Measurements from ENCODE around the gene EXT2.

EXT2 gene

DNA sequence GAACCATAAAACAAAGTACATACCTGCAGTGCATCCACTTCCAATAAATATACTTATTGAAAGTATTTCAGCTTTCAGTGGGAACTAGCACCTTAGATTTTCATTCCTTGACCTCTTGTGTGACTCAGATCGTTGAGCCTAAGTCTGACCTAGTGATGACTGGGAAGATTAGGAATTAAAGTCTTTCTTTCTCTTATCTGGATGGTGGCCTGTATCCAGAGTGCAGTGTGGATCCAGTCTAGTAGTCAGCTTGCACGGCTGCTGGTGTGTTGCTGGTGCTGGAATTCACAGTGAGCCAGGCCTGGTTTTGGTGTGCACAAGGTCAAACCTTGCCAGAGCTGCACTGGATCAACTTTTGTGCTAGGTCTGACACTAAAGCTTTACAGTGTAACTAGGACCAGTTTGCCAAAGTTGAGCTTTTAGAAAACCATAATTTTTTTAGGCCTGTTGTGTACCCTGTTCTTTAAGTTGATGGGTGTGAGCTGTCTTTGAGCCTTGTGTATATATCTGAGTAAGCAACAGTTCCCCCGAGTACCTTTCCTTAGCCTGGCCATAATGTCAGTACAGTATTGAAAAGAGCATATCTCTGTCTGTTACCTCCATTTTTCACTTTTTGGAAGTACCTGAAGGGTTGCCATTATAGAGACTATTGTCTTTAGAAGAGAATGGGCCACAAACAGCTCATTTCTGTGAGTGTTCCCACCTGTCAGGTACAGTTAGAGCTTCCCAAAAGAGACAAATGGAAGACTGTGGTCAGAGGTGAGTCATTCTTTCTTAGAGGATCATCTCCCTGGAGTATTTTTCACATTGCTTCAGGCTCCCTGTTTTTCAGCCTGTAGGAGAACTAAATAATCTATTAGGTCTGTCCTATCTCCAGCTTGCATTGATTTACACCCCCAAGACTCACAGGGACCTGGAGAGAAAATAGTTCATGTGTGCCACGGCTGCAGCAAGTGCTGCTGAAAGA, 124.6 kb downstream of the EXT2 start:
- TF ChIP-seq, protein P1, sequence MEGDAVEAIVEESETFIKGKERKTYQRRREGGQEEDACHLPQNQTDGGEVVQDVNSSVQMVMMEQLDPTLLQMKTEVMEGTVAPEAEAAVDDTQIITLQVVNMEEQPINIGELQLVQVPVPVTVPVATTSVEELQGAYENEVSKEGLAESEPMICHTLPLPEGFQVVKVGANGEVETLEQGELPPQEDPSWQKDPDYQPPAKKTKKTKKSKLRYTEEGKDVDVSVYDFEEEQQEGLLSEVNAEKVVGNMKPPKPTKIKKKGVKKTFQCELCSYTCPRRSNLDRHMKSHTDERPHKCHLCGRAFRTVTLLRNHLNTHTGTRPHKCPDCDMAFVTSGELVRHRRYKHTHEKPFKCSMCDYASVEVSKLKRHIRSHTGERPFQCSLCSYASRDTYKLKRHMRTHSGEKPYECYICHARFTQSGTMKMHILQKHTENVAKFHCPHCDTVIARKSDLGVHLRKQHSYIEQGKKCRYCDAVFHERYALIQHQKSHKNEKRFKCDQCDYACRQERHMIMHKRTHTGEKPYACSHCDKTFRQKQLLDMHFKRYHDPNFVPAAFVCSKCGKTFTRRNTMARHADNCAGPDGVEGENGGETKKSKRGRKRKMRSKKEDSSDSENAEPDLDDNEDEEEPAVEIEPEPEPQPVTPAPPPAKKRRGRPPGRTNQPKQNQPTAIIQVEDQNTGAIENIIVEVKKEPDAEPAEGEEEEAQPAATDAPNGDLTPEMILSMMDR (IDR thresholded peaks at IDR 0.05; ENCODE audit: unreplicated experiment in 3 of 3) = no peak
- Mint-ChIP-seq H3K4me3 (peak overlapping the region in 2 of 3 experiments; percentile 13 to 24), H3K9me3 (peaks cover under 1% of the 10 kb centered on the region), H3K27me3 (ENCODE audit: low read depth) (no peaks in the 10 kb centered on the region), H3K4me1 (peaks cover 64% of the 10 kb centered on the region), H3K27ac (peak overlapping the region in 2 of 3 experiments; percentile 50 to 59), H3K36me3 (ENCODE audit: low read depth) (peaks cover 10% of the 10 kb centered on the region)

DNA sequence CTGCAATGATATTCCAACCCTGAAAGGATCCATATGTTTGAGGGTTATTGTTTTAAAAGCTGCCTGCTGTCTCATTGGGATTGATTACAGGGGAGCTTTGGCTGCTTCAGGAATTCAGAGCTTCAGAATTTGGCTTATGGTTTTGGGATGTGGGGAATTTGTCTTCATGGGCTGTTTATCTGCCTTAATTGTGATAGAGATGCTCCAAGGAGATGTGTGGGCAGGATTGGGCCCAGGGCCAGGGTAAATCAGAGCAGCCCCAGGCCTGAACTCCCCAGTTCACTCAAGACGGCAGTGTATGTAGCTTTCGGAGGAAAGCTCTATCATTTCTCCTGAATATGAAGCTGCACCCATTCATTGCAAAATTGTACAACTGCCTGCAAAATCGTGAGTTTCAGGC, 126.0 kb downstream of the EXT2 start:
- Mint-ChIP-seq H3K27ac (peak overlapping the region; percentile 19 to 75 (median 59)), H3K9me3 (no peaks in the 10 kb centered on the region), H3K4me3 (peak overlapping the region in 1 of 3 experiments; percentile 12), H3K4me1 (peaks cover 62% of the 10 kb centered on the region), H3K27me3 (ENCODE audit: low read depth) (no peaks in the 10 kb centered on the region), H3K36me3 (ENCODE audit: low read depth) (peaks cover 9% of the 10 kb centered on the region)
- TF ChIP-seq, protein P1 (IDR thresholded peaks at IDR 0.05; ENCODE audit: unreplicated experiment in 3 of 3) = no peak

DNA sequence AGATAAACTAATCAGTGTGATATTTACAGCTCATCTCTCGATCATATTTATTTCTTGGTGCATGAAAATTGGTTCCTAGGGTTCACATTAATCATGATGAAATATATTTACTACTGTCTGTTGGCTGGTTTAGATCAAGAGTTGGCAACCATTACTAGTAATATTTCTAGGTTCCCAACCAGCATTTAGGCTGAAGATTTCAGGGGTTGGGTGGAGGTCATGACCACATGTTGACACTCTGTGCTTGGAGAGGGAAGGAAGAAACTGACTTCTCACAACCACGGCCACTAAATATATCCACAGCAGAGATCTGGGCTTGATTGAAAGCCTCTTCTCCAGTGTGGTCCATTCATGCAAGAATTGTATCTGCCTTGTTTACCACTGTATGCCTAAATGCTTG, 126.5 kb downstream of the EXT2 start:
- no peak overlapping the region for H3K4me3 Mint-ChIP-seq
- peaks cover 62% of the 10 kb centered on the region for H3K4me1 Mint-ChIP-seq

DNA sequence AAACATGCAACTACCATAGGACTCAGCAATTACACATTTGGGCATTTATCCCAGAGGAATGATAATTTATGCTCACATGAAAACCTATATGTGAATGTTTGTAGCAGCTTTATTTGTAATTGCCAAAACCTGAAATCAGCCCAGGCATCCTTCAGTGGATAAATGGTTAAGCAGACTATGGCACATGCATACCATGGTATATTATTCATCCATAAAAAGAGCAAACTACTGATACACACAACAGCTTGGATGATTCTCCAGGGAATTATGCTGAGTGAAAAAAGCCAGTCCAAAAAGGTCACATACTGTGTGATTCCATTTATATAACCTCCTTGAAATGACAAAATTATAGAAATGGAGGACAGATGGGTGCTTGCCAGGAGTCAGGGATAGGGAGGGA, 127.8 kb downstream of the EXT2 start:
- TF ChIP-seq, protein P1 (IDR thresholded peaks at IDR 0.05; ENCODE audit: unreplicated experiment in 3 of 3) = no peak
- Mint-ChIP-seq H3K4me1 (peaks cover 63% of the 10 kb centered on the region), H3K27me3 (ENCODE audit: low read depth) (no peaks in the 10 kb centered on the region), H3K36me3 (ENCODE audit: low read depth) (peaks cover 7% of the 10 kb centered on the region), H3K27ac (no peak overlapping the region), H3K9me3 (no peaks in the 10 kb centered on the region), H3K4me3 (no peak overlapping the region)

More for the DNA sequence above, 126.5 kb downstream of the EXT2 start:
- Mint-ChIP-seq H3K36me3 (ENCODE audit: low read depth) (peaks cover 9% of the 10 kb centered on the region), H3K27ac (peak overlapping the region in 2 of 3 experiments; percentile 59 to 75), H3K27me3 (ENCODE audit: low read depth) (no peaks in the 10 kb centered on the region), H3K9me3 (no peaks in the 10 kb centered on the region)
- TF ChIP-seq, protein P1 (IDR thresholded peaks at IDR 0.05; ENCODE audit: unreplicated experiment in 3 of 3) = no peak

DNA sequence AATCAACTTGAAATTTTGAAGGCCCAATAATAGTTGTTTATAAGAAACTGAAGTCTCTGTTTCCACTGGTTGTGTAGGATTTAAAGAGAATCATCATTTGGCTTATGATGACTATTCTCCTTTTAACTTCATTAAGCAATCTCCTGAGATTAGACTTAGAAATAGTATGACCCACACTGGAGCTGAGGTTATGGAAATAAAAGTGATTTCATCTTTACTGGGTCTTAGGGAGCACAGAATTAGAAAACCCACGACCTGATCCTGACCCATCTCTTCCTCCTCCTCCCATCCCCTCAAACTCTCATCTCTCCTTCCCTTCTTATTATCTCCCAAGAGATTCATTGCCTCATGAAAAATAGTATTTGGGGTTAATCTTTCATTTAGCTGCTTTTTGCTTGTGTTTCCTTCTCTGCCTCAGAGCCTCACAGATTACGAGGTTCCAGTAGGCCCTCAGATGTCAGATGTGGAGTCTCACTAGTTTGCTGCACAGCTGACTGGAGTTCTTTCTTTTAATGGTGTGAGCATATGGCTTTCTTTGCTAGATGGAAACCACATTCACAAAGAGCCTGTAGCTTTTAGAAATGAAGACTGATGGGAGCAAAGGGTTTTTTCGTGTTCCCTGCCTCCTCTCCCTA, 129.5 kb downstream of the EXT2 start:
- Mint-ChIP-seq H3K4me1 (peaks cover 70% of the 10 kb centered on the region), H3K27ac (peak overlapping the region in 2 of 3 experiments; percentile 22 to 24), H3K27me3 (ENCODE audit: low read depth) (no peaks in the 10 kb centered on the region), H3K36me3 (ENCODE audit: low read depth) (peaks cover 4% of the 10 kb centered on the region), H3K9me3 (no peaks in the 10 kb centered on the region), H3K4me3 (no peak overlapping the region)
- TF ChIP-seq, protein P1 (IDR thresholded peaks at IDR 0.05; ENCODE audit: unreplicated experiment in 3 of 3) = no peak

All from nephron (organoid).